ENCODE measurements around the gene EDN1.

EDN1 gene

DNA sequence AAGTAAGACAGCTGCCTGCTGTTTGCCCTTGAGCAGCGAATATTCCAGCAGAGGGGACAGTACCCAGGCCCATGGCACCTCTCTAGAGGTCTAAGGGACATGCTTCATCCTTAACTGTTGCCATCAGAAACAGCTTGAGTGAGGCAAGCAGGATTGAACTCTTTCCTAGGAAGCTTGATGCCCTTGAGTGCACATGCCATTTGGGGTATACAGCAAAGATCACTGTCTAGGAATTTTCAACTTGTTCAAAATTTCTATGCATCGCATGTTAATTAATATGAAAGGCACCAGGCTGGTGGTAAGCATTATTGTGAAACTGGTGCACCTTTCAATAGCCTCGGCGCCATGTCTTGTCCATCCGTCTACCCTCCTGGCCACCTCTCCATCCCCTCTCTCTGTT lies 54.1 kb downstream of the EDN1 start:
- no peak overlapping the region for H3K27ac ChIP-seq (ENCODE audit: low read length)
- H3K36me3 ChIP-seq (ENCODE audit: insufficient read depth, low read depth, low read length) = no peaks in the 10 kb centered on the region
- H3K9ac ChIP-seq (ENCODE audit: low read depth, low read length) = no peak overlapping the region
- peaks cover 17% of the 10 kb centered on the region for H3K4me1 ChIP-seq (ENCODE audit: insufficient read depth, low read length)
- H3K4me3 ChIP-seq (ENCODE audit: low read length) = no peak overlapping the region
- no peaks in the 10 kb centered on the region for H3K9me3 ChIP-seq (ENCODE audit: insufficient read depth, low read depth, low read length)
- no peaks in the 10 kb centered on the region for H3K27me3 ChIP-seq (ENCODE audit: insufficient read depth, low read length)

DNA sequence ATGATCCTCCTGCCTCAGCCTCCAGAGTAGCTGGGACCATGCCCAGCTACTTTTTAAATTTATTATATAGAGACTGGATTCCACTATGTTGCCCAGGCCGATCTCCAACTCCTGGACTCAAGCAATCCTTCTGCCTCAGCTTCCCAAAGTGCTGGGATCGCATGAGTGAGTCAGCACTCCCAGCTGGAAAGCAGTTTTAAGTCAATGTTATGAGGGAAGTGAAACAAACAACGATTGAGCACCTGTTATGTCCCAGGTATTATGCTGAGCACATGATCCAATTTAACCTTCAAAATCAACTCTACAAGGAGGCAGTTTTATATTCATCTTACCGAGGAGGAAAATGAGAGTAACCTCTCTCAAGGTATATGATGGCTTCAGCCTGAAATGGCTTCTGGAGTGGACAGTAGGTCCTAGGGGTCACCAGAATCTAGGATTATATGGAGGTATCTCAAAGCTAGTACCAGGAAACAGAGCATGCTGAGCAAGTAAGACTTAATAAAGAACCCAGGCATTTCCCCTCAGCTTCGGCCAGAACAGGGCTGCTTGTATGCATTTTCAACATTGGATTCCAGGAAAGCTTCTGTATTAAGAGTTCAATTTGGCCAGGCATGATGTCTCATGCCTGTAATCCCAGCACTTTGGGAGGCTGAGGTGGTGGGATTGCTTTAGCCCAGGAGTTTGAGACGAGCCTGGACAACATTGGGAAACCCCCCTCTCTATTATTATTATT lies 55.0 kb downstream of the EDN1 start:
- H3K9me3 ChIP-seq (ENCODE audit: insufficient read depth, low read depth, low read length) = no peaks in the 10 kb centered on the region
- H3K27ac ChIP-seq (ENCODE audit: low read length) = no peak overlapping the region
- H3K27me3 ChIP-seq (ENCODE audit: insufficient read depth, low read length) = no peaks in the 10 kb centered on the region
- H3K4me3 ChIP-seq (ENCODE audit: low read length) = no peak overlapping the region
- no peaks in the 10 kb centered on the region for H3K36me3 ChIP-seq (ENCODE audit: insufficient read depth, low read depth, low read length)
- peaks cover 17% of the 10 kb centered on the region for H3K4me1 ChIP-seq (ENCODE audit: insufficient read depth, low read length)
- H3K9ac ChIP-seq (ENCODE audit: low read depth, low read length) = no peak overlapping the region

DNA sequence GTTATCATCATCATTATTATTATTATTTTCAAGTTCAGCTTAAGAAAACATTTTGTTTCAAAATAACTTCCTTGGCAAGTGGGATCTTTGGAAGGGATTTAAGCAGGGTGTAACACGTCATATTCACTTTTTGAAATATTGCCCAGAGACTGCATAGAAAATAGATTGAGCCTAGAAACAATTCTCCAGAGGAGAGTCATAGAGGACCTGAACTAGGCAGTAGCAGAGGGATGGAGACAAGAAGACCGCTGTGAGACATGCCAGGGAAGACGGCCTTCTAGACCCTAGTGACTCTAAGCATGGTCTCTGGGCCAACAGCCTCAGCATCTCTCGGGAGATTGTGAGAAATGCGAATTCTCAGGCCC lies 55.5 kb downstream of the EDN1 start:
- H3K27me3 ChIP-seq (ENCODE audit: insufficient read depth, low read length) = no peaks in the 10 kb centered on the region
- no peak overlapping the region for H3K9ac ChIP-seq (ENCODE audit: low read depth, low read length)
- H3K36me3 ChIP-seq (ENCODE audit: insufficient read depth, low read depth, low read length) = no peaks in the 10 kb centered on the region
- H3K4me1 ChIP-seq (ENCODE audit: insufficient read depth, low read length) = peaks cover 17% of the 10 kb centered on the region
- no peak overlapping the region for H3K4me3 ChIP-seq (ENCODE audit: low read length)
- peaks cover 5% of the 10 kb centered on the region for H3K9me3 ChIP-seq (ENCODE audit: insufficient read depth, low read depth, low read length)
- H3K27ac ChIP-seq (ENCODE audit: low read length) = no peak overlapping the region

Data from iPS-20b (cell line).